ENCODE measurements around the gene PBX1.
A peak's percentile ranks its signal among the peaks of the same experiment; 100 is the strongest.

The PBX1 gene

GRCh38 chr1:164558461-164559341, at the start of gene PBX1 (continued):
- TF ChIP-seq PATZ1 (tag by site-specific recombination; IDR thresholded peaks at IDR 0.05) (peak; percentile 51), HIC1 (tag by site-specific recombination; IDR thresholded peaks at IDR 0.05) (no peak), ZNF621 (tag by site-specific recombination; IDR thresholded peaks at IDR 0.05) (no peak), ZNF37A (tag by site-specific recombination; IDR thresholded peaks at IDR 0.05) (no peak), ZNF221 (tag by site-specific recombination; IDR thresholded peaks at IDR 0.05; ENCODE audit: borderline replicate concordance) (no peak), TSHZ1 (tag by site-specific recombination; IDR thresholded peaks at IDR 0.05; ENCODE audit: borderline replicate concordance) (no peak), REST (tag by site-specific recombination; IDR thresholded peaks at IDR 0.05) (no peak), TRIM28 (IDR thresholded peaks at IDR 0.05; ENCODE audit: borderline replicate concordance, low read length) (no peak), ZXDB (tag by site-specific recombination; IDR thresholded peaks at IDR 0.05) (0 out of 2 replicates have a peak, but pooled peaks have one; percentile 21), ZNF473 (tag by site-specific recombination; IDR thresholded peaks at IDR 0.05) (no peak), ZNF19 (tag by site-specific recombination; IDR thresholded peaks at IDR 0.05; ENCODE audit: low read depth) (no peak), KLF16 (tag by site-specific recombination; IDR thresholded peaks at IDR 0.05) (no peak), ZNF354C (tag by site-specific recombination; IDR thresholded peaks at IDR 0.05; ENCODE audit: borderline replicate concordance, low read depth) (no peak), ZBTB44 (tag by site-specific recombination; IDR thresholded peaks at IDR 0.05) (0 out of 2 replicates have a peak, but pooled peaks have one; percentile 51), ZNF398 (tag by site-specific recombination; IDR thresholded peaks at IDR 0.05) (peak; percentile 75), SP7 (tag by site-specific recombination; IDR thresholded peaks at IDR 0.05) (0 out of 2 replicates have a peak, but pooled peaks have one; percentile 14), KLF7 (tag by site-specific recombination; IDR thresholded peaks at IDR 0.05; ENCODE audit: borderline replicate concordance) (no peak), ZBTB6 (tag by site-specific recombination; IDR thresholded peaks at IDR 0.05) (peak; percentile 77), SETDB1 (IDR thresholded peaks at IDR 0.05; ENCODE audit: insufficient read length, low read length) (no peak)
